HepG2 (cell line): ENCODE measurements around the gene FBXO24. TPM values are rescaled to one million over a fixed set of nuclear protein-coding genes. Genes with fewer than 3 reads are reported as not detected.

Experiments used
- CREM ChIP-seq, 2 experiments: sonication (generic) in 1 of 2; formaldehyde crosslinking in 1 of 2; IDR thresholded peaks; 2 replicates each; pipeline versions ENCODE4 v1.4.0 to v1.6.1; 2016 to 2020; ENCODE audit warnings: antibody characterized with exemption in 1 of 2, mild to moderate bottlenecking in 1 of 2, missing genetic modification reagents in 1 of 2
- HOXA5 ChIP-seq: sonication (generic); formaldehyde crosslinking; IDR thresholded peaks from 2 replicates; pipeline ENCODE4 v1.4.0; 2020; ENCODE audit warnings: missing genetic modification reagents
- MYC ChIP-seq: sonication (generic); formaldehyde crosslinking; IDR thresholded peaks from 2 replicates; pipeline ENCODE4 v1.9.0; 2021; ENCODE audit warnings: missing genetic modification reagents, borderline replicate concordance
- NCOA2 ChIP-seq: sonication (generic); formaldehyde crosslinking; IDR thresholded peaks from 2 replicates; pipeline ENCODE4 v1.8.0; 2022; ENCODE audit warnings: inconsistent platforms
- SUZ12 ChIP-seq: fragments of 150-350 bp; IDR thresholded peaks from 2 replicates; pipeline ENCODE4 v1.6.1; 2014; ENCODE audit warnings: low read depth, low read length
- ZFY ChIP-seq: sonication (generic); formaldehyde crosslinking; IDR thresholded peaks from 2 replicates; pipeline ENCODE4 v1.4.0; 2020; ENCODE audit warnings: missing genetic modification reagents
- ZNF263 ChIP-seq: sonication (generic); formaldehyde crosslinking; IDR thresholded peaks from 2 replicates; pipeline ENCODE4 v1.4.0; 2020; ENCODE audit warnings: missing genetic modification reagents
- ZNF274 ChIP-seq: sonication (generic); formaldehyde crosslinking; IDR thresholded peaks from 2 replicates; pipeline ENCODE4 v1.5.1; 2020; ENCODE audit warnings: mild to moderate bottlenecking, missing genetic modification reagents
- ZNF572 ChIP-seq: sonication (generic); formaldehyde crosslinking; IDR thresholded peaks from 2 replicates; pipeline ENCODE4 v1.5.1; 2020; ENCODE audit warnings: mild to moderate bottlenecking, missing genetic modification reagents
- polyA plus RNA-seq, 8 experiments: library from polyadenylated mRNA; depleted of rRNA in 3 of 8; stranded (reverse) in 7 of 8; unstranded in 1 of 8; fragments of >200 nt; fragmentation: Illumina TruSeq in 4 of 8; extraction: Trizol in 4 of 8; gene quantifications; 2 replicates each; pipeline versions ENCODE4 v1.2.1 to v1.2.3, GENCODE V29; 2011 to 2016; ENCODE audit warnings: low read depth in 4 of 8, missing spikeins in 1 of 8, mixed read lengths in 1 of 8; ENCODE audit not compliant: insufficient read depth in 1 of 8
- total RNA-seq, 5 experiments: library from RNA; depleted of rRNA; stranded (reverse); fragments of >200 nt; fragmentation: Illumina TruSeq; extraction: Trizol; gene quantifications; 2 replicates each; pipeline ENCODE4 v1.2.3, GENCODE V29; 2016; ENCODE audit warnings: low read depth in 1 of 5
- TF ChIP-seq, protein P1 (sequence below): sonication (generic); IDR thresholded peaks from 2 replicates; pipeline ENCODE4 v1.6.1; 2016; ENCODE audit warnings: low read depth, borderline replicate concordance
- TF ChIP-seq, protein P2 (sequence below): sonication (generic); formaldehyde crosslinking; IDR thresholded peaks from 2 replicates; pipeline ENCODE4 v1.5.1; 2020; ENCODE audit warnings: missing genetic modification reagents, mild to moderate bottlenecking, borderline replicate concordance
- TF ChIP-seq, protein P3 (sequence below): sonication (generic); formaldehyde crosslinking; conservative IDR thresholded peaks from 2 replicates; pipeline ENCODE4 v1.8.0; 2022; ENCODE audit warnings: mild to moderate bottlenecking, moderate library complexity, missing genetic modification reagents
- TF ChIP-seq, protein P4 (sequence below): IDR thresholded peaks from 2 replicates; pipeline ENCODE4 v1.4.0; 2020; ENCODE audit warnings: mild to moderate bottlenecking, missing genetic modification reagents
- TF ChIP-seq, protein P5 (sequence below): sonication (generic); formaldehyde crosslinking; IDR thresholded peaks from 2 replicates; pipeline ENCODE4 v1.8.0; 2022; ENCODE audit warnings: missing genetic modification reagents, mild to moderate bottlenecking, inconsistent platforms, borderline replicate concordance
- TF ChIP-seq, protein P6 (sequence below): sonication (generic); formaldehyde crosslinking; IDR thresholded peaks from 2 replicates; pipeline ENCODE4 v1.4.0; 2020; ENCODE audit warnings: missing genetic modification reagents; ENCODE audit errors: not compliant biosample characterization
- TF ChIP-seq, protein P7 (sequence below): sonication (generic); formaldehyde crosslinking; IDR thresholded peaks from 2 replicates; pipeline ENCODE4 v1.9.0; 2021; ENCODE audit warnings: missing genetic modification reagents, mild to moderate bottlenecking, borderline replicate concordance

Gene FBXO24
- total and polyA plus RNA-seq, 2 of the 13 experiments (the other 11 are each of a cell fraction or from before 2014, with no cell fraction given): 0.20 to 0.55 TPM

DNA sequence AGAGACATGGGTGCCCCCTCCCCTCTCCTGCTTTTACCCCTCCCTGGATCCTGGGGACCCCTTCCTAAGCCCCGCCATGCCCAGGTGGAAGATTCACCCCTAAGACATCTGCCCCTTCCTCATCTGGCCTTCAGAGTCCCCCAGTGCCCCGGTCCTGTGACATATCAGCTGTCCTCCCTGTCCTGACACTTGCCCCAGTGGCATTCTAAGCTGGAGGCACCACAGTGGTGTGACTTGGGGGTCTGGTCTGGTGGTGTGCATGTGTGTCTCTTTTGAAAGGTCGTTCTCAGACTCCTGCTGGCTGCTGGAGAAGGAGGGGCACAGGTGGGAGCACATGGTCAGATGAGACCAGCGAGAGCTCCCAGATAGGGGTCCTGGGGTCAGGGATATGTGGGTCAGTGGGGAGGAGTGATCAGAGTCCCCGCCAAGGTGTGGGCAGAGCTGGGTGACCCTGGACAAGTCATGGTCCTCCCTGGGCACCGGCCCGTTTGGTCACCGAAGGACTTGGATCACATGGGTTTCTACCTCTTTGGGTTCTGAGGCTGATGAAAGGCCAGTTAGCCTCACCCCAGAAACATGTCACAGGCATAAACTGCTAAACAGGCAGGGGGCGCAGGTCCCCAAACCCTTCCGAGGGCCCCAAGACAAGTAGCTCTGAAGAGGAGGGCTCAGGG is 55.9 kb downstream of the FBXO24 start (continued):
- TF ChIP-seq, protein P1, sequence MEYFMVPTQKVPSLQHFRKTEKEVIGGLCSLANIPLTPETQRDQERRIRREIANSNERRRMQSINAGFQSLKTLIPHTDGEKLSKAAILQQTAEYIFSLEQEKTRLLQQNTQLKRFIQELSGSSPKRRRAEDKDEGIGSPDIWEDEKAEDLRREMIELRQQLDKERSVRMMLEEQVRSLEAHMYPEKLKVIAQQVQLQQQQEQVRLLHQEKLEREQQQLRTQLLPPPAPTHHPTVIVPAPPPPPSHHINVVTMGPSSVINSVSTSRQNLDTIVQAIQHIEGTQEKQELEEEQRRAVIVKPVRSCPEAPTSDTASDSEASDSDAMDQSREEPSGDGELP: peak; percentile 40; the same call in 1 of the 2 replicates
- TF ChIP-seq, protein P2, sequence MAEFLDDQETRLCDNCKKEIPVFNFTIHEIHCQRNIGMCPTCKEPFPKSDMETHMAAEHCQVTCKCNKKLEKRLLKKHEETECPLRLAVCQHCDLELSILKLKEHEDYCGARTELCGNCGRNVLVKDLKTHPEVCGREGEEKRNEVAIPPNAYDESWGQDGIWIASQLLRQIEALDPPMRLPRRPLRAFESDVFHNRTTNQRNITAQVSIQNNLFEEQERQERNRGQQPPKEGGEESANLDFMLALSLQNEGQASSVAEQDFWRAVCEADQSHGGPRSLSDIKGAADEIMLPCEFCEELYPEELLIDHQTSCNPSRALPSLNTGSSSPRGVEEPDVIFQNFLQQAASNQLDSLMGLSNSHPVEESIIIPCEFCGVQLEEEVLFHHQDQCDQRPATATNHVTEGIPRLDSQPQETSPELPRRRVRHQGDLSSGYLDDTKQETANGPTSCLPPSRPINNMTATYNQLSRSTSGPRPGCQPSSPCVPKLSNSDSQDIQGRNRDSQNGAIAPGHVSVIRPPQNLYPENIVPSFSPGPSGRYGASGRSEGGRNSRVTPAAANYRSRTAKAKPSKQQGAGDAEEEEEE: no peak
- TF ChIP-seq NCOA2 (CRISPR knock-in tag) (peak; percentile 7; the same call in 1 of the 2 replicates), ZNF274 (CRISPR knock-in tag) (no peak), ZNF572 (CRISPR knock-in tag) (no peak), SUZ12 (no peak), HOXA5 (CRISPR knock-in tag) (0 out of 2 replicates have a peak, but pooled peaks have one; percentile 17), ZNF263 (CRISPR knock-in tag) (peak; percentile 94), ZFY (no peak), MYC (CRISPR knock-in tag) (peak; percentile 47; the same call in 1 of the 2 replicates), CREM (IDR thresholded peaks at IDR 0.05) (no peak), CREM (CRISPR knock-in tag; IDR thresholded peaks at IDR 0.05) (no peak)
- TF ChIP-seq, protein P3, sequence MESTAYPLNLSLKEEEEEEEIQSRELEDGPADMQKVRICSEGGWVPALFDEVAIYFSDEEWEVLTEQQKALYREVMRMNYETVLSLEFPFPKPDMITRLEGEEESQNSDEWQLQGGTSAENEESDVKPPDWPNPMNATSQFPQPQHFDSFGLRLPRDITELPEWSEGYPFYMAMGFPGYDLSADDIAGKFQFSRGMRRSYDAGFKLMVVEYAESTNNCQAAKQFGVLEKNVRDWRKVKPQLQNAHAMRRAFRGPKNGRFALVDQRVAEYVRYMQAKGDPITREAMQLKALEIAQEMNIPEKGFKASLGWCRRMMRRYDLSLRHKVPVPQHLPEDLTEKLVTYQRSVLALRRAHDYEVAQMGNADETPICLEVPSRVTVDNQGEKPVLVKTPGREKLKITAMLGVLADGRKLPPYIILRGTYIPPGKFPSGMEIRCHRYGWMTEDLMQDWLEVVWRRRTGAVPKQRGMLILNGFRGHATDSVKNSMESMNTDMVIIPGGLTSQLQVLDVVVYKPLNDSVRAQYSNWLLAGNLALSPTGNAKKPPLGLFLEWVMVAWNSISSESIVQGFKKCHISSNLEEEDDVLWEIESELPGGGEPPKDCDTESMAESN: no peak
- TF ChIP-seq, protein P4, sequence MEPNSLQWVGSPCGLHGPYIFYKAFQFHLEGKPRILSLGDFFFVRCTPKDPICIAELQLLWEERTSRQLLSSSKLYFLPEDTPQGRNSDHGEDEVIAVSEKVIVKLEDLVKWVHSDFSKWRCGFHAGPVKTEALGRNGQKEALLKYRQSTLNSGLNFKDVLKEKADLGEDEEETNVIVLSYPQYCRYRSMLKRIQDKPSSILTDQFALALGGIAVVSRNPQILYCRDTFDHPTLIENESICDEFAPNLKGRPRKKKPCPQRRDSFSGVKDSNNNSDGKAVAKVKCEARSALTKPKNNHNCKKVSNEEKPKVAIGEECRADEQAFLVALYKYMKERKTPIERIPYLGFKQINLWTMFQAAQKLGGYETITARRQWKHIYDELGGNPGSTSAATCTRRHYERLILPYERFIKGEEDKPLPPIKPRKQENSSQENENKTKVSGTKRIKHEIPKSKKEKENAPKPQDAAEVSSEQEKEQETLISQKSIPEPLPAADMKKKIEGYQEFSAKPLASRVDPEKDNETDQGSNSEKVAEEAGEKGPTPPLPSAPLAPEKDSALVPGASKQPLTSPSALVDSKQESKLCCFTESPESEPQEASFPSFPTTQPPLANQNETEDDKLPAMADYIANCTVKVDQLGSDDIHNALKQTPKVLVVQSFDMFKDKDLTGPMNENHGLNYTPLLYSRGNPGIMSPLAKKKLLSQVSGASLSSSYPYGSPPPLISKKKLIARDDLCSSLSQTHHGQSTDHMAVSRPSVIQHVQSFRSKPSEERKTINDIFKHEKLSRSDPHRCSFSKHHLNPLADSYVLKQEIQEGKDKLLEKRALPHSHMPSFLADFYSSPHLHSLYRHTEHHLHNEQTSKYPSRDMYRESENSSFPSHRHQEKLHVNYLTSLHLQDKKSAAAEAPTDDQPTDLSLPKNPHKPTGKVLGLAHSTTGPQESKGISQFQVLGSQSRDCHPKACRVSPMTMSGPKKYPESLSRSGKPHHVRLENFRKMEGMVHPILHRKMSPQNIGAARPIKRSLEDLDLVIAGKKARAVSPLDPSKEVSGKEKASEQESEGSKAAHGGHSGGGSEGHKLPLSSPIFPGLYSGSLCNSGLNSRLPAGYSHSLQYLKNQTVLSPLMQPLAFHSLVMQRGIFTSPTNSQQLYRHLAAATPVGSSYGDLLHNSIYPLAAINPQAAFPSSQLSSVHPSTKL (CRISPR knock-in tag): peak; percentile 7; the same call in 1 of the 2 replicates
- TF ChIP-seq, protein P5, sequence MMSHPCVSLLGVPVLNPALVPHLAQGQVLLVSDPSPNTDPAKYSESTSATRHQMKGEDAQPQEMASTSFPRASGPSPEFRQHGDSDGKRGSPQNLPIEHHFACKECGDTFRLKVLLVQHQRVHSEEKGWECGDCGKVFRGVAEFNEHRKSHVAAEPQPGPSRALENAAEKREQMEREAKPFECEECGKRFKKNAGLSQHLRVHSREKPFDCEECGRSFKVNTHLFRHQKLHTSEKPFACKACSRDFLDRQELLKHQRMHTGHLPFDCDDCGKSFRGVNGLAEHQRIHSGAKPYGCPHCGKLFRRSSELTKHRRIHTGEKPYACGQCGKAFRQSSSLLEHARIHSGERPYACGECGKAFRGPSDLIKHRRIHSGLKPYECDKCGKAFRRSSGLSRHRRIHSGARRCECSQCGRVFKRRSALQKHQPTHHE (CRISPR knock-in tag): 0 out of 2 replicates have a peak, but pooled peaks have one; percentile 68
- TF ChIP-seq, protein P6, sequence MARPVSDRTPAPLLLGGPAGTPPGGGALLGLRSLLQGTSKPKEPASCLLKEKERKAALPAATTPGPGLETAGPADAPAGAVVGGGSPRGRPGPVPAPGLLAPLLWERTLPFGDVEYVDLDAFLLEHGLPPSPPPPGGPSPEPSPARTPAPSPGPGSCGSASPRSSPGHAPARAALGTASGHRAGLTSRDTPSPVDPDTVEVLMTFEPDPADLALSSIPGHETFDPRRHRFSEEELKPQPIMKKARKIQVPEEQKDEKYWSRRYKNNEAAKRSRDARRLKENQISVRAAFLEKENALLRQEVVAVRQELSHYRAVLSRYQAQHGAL (CRISPR knock-in tag): no peak
- TF ChIP-seq, protein P7, sequence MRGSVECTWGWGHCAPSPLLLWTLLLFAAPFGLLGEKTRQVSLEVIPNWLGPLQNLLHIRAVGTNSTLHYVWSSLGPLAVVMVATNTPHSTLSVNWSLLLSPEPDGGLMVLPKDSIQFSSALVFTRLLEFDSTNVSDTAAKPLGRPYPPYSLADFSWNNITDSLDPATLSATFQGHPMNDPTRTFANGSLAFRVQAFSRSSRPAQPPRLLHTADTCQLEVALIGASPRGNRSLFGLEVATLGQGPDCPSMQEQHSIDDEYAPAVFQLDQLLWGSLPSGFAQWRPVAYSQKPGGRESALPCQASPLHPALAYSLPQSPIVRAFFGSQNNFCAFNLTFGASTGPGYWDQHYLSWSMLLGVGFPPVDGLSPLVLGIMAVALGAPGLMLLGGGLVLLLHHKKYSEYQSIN (CRISPR knock-in tag): no peak
